Choroid plexus epithelial cell (primary cell): Measurements from ENCODE around the gene DDX39B.

Source experiments
- DNase-seq: peaks from one replicate; pipeline ENCODE4 v3.0.0-alpha.2; 2010; ENCODE audit warnings: low read depth
- H3K4me3 ChIP-seq: 2 replicates; pipeline ENCODE4 v1.5.1; 2011; ENCODE audit warnings: low read depth, mild to moderate bottlenecking, control low read depth, low read length, moderate library complexity
- CTCF ChIP-seq: conservative IDR thresholded peaks from 2 replicates; pipeline ENCODE4 v1.5.1; 2011; ENCODE audit warnings: low read depth, mild to moderate bottlenecking, control low read depth, inconsistent platforms, low read length, moderate library complexity

The DDX39B gene

GRCh38 chr6:31567531-31568370 is 25.9 kb upstream of the DDX39B start:
- TF ChIP-seq CTCF, result no peak
- DNase-seq, result no peak
- H3K4me3 ChIP-seq, result no peak overlapping the region

GRCh38 chr6:31560697-31561058 is 18.9 kb upstream of the DDX39B start:
- no peak overlapping the region for H3K4me3 ChIP-seq
- DNase-seq, result no peak
- no peak for TF ChIP-seq CTCF

- no peak overlapping the region for H3K4me3 ChIP-seq
- DNase-seq, result peak; percentile 76
- no peak for TF ChIP-seq CTCF
Measured at GRCh38 chr6:31559958-31560696, 18.3 kb upstream of the DDX39B start.

GRCh38 chr6:31559606-31559957 is 17.8 kb upstream of the DDX39B start:
- DNase-seq, result no peak
- no peak for TF ChIP-seq CTCF
- no peak overlapping the region for H3K4me3 ChIP-seq

GRCh38 chr6:31558631-31559500 is 17.1 kb upstream of the DDX39B start:
- no peak overlapping the region for H3K4me3 ChIP-seq
- no peak for DNase-seq

GRCh38 chr6:31558318-31558625 is 16.5 kb upstream of the DDX39B start:
- no peak for TF ChIP-seq CTCF
- H3K4me3 ChIP-seq, result no peak overlapping the region
- DNase-seq, result no peak

More at GRCh38 chr6:31558631-31559500, 17.1 kb upstream of the DDX39B start:
- TF ChIP-seq CTCF, result no peak
